ENCODE data around the gene DHRSX.

DNA sequence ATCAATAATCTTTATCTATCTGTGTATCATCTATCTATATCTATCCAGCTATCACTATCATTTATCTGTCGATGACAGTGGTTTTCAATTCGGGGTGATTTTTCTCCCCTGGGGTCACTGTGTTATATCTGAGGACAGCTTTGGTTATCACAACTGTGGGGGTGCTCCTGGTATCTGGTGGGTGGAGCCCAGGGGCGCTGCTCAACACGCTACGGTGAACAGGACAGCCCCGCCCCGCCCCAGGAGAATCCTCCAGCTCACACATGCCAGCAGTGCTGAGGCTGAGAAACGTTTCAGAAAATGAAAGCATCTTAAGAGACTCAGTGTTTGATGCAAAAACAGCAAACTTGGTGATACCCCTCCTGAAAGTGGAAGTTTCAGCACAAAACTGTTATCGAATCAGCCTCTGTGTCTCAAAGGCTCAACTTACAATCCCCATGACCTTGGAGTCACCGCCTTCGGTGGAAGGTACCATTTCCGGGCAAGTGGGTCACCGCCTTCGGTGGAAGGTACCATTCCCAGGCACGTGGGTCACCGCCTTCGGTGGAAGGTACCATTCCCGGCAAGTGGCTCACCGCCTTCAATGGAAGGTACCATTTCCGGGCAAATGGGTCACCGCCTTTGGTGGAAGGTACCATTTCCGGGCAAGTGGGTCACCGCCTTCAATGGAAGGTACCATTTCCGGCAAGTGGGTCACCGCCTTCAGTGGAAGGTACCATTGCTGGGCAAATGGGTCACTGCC, 315.3 kb downstream of the DHRSX start:
- TF ChIP-seq TCF4 (CRISPR knock-in tag; IDR thresholded peaks at IDR 0.05; ENCODE audit: borderline replicate concordance): no peak
- TF ChIP-seq SNAI2 (CRISPR knock-in tag; IDR thresholded peaks at IDR 0.05): no peak
- TF ChIP-seq ZNF565 (CRISPR knock-in tag; conservative IDR thresholded peaks at IDR 0.05; ENCODE audit: low read depth): no peak
- TF ChIP-seq, protein P1, sequence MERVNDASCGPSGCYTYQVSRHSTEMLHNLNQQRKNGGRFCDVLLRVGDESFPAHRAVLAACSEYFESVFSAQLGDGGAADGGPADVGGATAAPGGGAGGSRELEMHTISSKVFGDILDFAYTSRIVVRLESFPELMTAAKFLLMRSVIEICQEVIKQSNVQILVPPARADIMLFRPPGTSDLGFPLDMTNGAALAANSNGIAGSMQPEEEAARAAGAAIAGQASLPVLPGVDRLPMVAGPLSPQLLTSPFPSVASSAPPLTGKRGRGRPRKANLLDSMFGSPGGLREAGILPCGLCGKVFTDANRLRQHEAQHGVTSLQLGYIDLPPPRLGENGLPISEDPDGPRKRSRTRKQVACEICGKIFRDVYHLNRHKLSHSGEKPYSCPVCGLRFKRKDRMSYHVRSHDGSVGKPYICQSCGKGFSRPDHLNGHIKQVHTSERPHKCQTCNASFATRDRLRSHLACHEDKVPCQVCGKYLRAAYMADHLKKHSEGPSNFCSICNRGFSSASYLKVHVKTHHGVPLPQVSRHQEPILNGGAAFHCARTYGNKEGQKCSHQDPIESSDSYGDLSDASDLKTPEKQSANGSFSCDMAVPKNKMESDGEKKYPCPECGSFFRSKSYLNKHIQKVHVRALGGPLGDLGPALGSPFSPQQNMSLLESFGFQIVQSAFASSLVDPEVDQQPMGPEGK (CRISPR knock-in tag; IDR thresholded peaks at IDR 0.05; ENCODE audit: borderline replicate concordance): no peak
- TF ChIP-seq BACH2 (CRISPR knock-in tag; IDR thresholded peaks at IDR 0.05; ENCODE audit: borderline replicate concordance): no peak
- TF ChIP-seq ZFP30 (CRISPR knock-in tag; IDR thresholded peaks at IDR 0.05): no peak
- no peak for TF ChIP-seq ZNF70 (CRISPR knock-in tag; IDR thresholded peaks at IDR 0.05)
- TF ChIP-seq, protein P2, sequence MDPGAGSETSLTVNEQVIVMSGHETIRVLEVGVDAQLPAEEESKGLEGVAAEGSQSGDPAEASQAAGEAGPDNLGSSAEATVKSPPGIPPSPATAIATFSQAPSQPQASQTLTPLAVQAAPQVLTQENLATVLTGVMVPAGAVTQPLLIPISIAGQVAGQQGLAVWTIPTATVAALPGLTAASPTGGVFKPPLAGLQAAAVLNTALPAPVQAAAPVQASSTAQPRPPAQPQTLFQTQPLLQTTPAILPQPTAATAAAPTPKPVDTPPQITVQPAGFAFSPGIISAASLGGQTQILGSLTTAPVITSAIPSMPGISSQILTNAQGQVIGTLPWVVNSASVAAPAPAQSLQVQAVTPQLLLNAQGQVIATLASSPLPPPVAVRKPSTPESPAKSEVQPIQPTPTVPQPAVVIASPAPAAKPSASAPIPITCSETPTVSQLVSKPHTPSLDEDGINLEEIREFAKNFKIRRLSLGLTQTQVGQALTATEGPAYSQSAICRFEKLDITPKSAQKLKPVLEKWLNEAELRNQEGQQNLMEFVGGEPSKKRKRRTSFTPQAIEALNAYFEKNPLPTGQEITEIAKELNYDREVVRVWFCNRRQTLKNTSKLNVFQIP (CRISPR knock-in tag; IDR thresholded peaks at IDR 0.05; ENCODE audit: borderline replicate concordance, low read depth): no peak
- TF ChIP-seq, protein P3, sequence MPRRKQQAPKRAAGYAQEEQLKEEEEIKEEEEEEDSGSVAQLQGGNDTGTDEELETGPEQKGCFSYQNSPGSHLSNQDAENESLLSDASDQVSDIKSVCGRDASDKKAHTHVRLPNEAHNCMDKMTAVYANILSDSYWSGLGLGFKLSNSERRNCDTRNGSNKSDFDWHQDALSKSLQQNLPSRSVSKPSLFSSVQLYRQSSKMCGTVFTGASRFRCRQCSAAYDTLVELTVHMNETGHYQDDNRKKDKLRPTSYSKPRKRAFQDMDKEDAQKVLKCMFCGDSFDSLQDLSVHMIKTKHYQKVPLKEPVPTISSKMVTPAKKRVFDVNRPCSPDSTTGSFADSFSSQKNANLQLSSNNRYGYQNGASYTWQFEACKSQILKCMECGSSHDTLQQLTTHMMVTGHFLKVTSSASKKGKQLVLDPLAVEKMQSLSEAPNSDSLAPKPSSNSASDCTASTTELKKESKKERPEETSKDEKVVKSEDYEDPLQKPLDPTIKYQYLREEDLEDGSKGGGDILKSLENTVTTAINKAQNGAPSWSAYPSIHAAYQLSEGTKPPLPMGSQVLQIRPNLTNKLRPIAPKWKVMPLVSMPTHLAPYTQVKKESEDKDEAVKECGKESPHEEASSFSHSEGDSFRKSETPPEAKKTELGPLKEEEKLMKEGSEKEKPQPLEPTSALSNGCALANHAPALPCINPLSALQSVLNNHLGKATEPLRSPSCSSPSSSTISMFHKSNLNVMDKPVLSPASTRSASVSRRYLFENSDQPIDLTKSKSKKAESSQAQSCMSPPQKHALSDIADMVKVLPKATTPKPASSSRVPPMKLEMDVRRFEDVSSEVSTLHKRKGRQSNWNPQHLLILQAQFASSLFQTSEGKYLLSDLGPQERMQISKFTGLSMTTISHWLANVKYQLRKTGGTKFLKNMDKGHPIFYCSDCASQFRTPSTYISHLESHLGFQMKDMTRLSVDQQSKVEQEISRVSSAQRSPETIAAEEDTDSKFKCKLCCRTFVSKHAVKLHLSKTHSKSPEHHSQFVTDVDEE (CRISPR knock-in tag; IDR thresholded peaks at IDR 0.05): no peak
- TF ChIP-seq OSR1 (CRISPR knock-in tag; IDR thresholded peaks at IDR 0.05): no peak
- TF ChIP-seq ZC3H10 (CRISPR knock-in tag; IDR thresholded peaks at IDR 0.05): no peak
- TF ChIP-seq, protein P4, sequence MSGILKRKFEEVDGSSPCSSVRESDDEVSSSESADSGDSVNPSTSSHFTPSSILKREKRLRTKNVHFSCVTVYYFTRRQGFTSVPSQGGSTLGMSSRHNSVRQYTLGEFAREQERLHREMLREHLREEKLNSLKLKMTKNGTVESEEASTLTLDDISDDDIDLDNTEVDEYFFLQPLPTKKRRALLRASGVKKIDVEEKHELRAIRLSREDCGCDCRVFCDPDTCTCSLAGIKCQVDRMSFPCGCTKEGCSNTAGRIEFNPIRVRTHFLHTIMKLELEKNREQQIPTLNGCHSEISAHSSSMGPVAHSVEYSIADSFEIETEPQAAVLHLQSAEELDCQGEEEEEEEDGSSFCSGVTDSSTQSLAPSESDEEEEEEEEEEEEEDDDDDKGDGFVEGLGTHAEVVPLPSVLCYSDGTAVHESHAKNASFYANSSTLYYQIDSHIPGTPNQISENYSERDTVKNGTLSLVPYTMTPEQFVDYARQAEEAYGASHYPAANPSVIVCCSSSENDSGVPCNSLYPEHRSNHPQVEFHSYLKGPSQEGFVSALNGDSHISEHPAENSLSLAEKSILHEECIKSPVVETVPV (CRISPR knock-in tag; IDR thresholded peaks at IDR 0.05): no peak
- no peak for TF ChIP-seq RARB (CRISPR knock-in tag; IDR thresholded peaks at IDR 0.05)
- no peak for TF ChIP-seq ARNTL (CRISPR knock-in tag; IDR thresholded peaks at IDR 0.05; ENCODE audit: borderline replicate concordance, low read depth)

Data from SK-N-SH treated with all-trans-retinoic acid at 6 μM for 48 hours (cell line).